ENCODE data around the gene UQCC3.
"Not testable (repeated sequence)": the region's sequence is repeated elsewhere in the genome, so short reads cannot be mapped to it uniquely, and the experiment has no call there.

The UQCC3 gene

GRCh38 chr11:62671608-62672389, at the start of gene UQCC3, which contains the start of gene LBHD1:
TSS of gene UQCC3 (plus strand) at chr11:62671673. CDS start at chr11:62671746, 73 bp downstream.
TSS of gene LBHD1 (minus strand) at chr11:62672267. CDS start at chr11:62670031, 2,236 bp downstream.
- peak; percentile 82 for DNase-seq (ENCODE audit: low read depth)

GRCh38 chr11:62622476-62623089, 48.9 kb upstream of the UQCC3 start:
- no peak for DNase-seq (ENCODE audit: low read depth)

GRCh38 chr11:62627713-62628112, 43.8 kb upstream of the UQCC3 start:
- DNase-seq (ENCODE audit: low read depth) = no peak

- no peak for DNase-seq (ENCODE audit: low read depth)
Observed at GRCh38 chr11:62632492-62632891, 39.0 kb upstream of the UQCC3 start.

- DNase-seq (ENCODE audit: low read depth) = no peak
Observed at GRCh38 chr11:62644220-62644619, 27.3 kb upstream of the UQCC3 start.

GRCh38 chr11:62645671-62645945, 25.9 kb upstream of the UQCC3 start:
- DNase-seq (ENCODE audit: low read depth) = no peak

- peak; percentile 98 for DNase-seq (ENCODE audit: low read depth)
Observed at GRCh38 chr11:62645946-62646824, 25.3 kb upstream of the UQCC3 start, which contains the start of gene GANAB. TSS of gene GANAB (minus strand) at chr11:62646613. CDS start at chr11:62646599, 14 bp downstream.

- no peak for DNase-seq (ENCODE audit: low read depth)
Observed at GRCh38 chr11:62646825-62647608, 24.5 kb upstream of the UQCC3 start.

GRCh38 chr11:62647609-62648005, 23.9 kb upstream of the UQCC3 start:
- DNase-seq (ENCODE audit: low read depth) = no peak

- no peak for DNase-seq (ENCODE audit: low read depth)
Observed at GRCh38 chr11:62648185-62648966, 23.1 kb upstream of the UQCC3 start.

GRCh38 chr11:62648967-62649364, 22.5 kb upstream of the UQCC3 start:
- no peak for DNase-seq (ENCODE audit: low read depth)

GRCh38 chr11:62649486-62649885, 22.0 kb upstream of the UQCC3 start:
- no peak for DNase-seq (ENCODE audit: low read depth)

- not testable (repeated sequence) for DNase-seq (ENCODE audit: low read depth)
Observed at GRCh38 chr11:62650283-62650682, 21.2 kb upstream of the UQCC3 start.

GRCh38 chr11:62652161-62653006, 19.1 kb upstream of the UQCC3 start:
- no peak for DNase-seq (ENCODE audit: low read depth)

GRCh38 chr11:62654297-62654696, 17.2 kb upstream of the UQCC3 start:
- DNase-seq (ENCODE audit: low read depth) = no peak

- DNase-seq (ENCODE audit: low read depth) = no peak
Observed at GRCh38 chr11:62656796-62657429, 14.6 kb upstream of the UQCC3 start.

GRCh38 chr11:62664405-62665074, 6.9 kb upstream of the UQCC3 start:
- no peak for DNase-seq (ENCODE audit: low read depth)

GRCh38 chr11:62665075-62665598, 6.3 kb upstream of the UQCC3 start, which contains the start of the genes C11orf98 and CSKMT:
TSS of gene C11orf98 (minus strand) at chr11:62665210. CDS start at chr11:62665169, 41 bp downstream.
TSS of gene CSKMT (plus strand) at chr11:62665312. CDS start at chr11:62665880, 568 bp downstream.
- peak; percentile 92 for DNase-seq (ENCODE audit: low read depth)
